COR-L47 (cell line): Measurements from ENCODE around the gene RELCH.

Experiments
- DNase-seq: peaks from one replicate; lab custom pipeline; 2025; lab: John Stamatoyannopoulos, UW

Gene RELCH

GRCh38 chr18:62339106-62339988, 152.3 kb downstream of the RELCH start:
- DNase-seq: no peak

GRCh38 chr18:62340996-62341395, 153.9 kb downstream of the RELCH start:
- DNase-seq: no peak

GRCh38 chr18:62341473-62341872, 154.4 kb downstream of the RELCH start:
- peak; percentile 72 for DNase-seq

GRCh38 chr18:62342884-62343283, 155.8 kb downstream of the RELCH start:
- no peak for DNase-seq

- DNase-seq: no peak
Observed at GRCh38 chr18:62343316-62343715, 156.3 kb downstream of the RELCH start.

- DNase-seq: no peak
Observed at GRCh38 chr18:62345909-62346308, 158.9 kb downstream of the RELCH start.

GRCh38 chr18:62346333-62347088, 159.5 kb downstream of the RELCH start:
- no peak for DNase-seq

- DNase-seq: no peak
Observed at GRCh38 chr18:62347089-62347506, 160.0 kb downstream of the RELCH start.

GRCh38 chr18:62348474-62348873, 161.4 kb downstream of the RELCH start:
- no peak for DNase-seq

GRCh38 chr18:62353170-62353569, 166.1 kb downstream of the RELCH start:
- no peak for DNase-seq

GRCh38 chr18:62354151-62354550, 167.1 kb downstream of the RELCH start:
- no peak for DNase-seq

GRCh38 chr18:62357079-62357719, 170.1 kb downstream of the RELCH start:
- DNase-seq: no peak
